Lung (tissue), 16 donors: ENCODE data around the gene CHPF2. TPM values are rescaled to one million over a fixed set of nuclear protein-coding genes. Genes with fewer than 3 reads are reported as not detected.

ENCODE experiments used
- ATAC-seq: fragments of 200-7000 bp; cut with Tn5 transposase; one replicate; pipeline ENCODE4 v1.9.1; 2020; ENCODE audit warnings: moderate number of reproducible peaks; ENCODE audit not compliant: insufficient read depth, low FRiP score
- DNase-seq, 3 donors: peaks; one replicate each; pipeline ENCODE4 v3.0.0-alpha.2; 2013 to 2017
- H3K27ac ChIP-seq, 2 donors: one replicate each; pipeline ENCODE4 v1.5.1; 2013; ENCODE audit warnings: mild to moderate bottlenecking in 2 of 2, moderate library complexity in 2 of 2, control low read depth in 1 of 2, inconsistent platforms in 1 of 2, low read depth in 1 of 2, low read length in 1 of 2
- H3K27me3 ChIP-seq, 3 donors: one replicate each; pipeline ENCODE4 v1.5.1; 2013; ENCODE audit warnings: low read length in 2 of 3; ENCODE audit not compliant: control insufficient read depth in 3 of 3, insufficient read depth in 3 of 3
- H3K36me3 ChIP-seq, 4 donors: one replicate each; pipeline ENCODE4 v1.5.1; 2013; ENCODE audit warnings: low read length in 4 of 4, mild to moderate bottlenecking in 1 of 4, moderate library complexity in 1 of 4; ENCODE audit not compliant: control insufficient read depth in 4 of 4, insufficient read depth in 4 of 4
- H3K4me1 ChIP-seq, 5 donors: one replicate each; pipeline ENCODE4 v1.5.1; 2013; ENCODE audit warnings: low read length in 5 of 5, mild to moderate bottlenecking in 2 of 5, moderate library complexity in 1 of 5; ENCODE audit not compliant: control insufficient read depth in 5 of 5, insufficient read depth in 5 of 5
- H3K4me3 ChIP-seq: one replicate; pipeline ENCODE4 v1.5.1; 2013; ENCODE audit warnings: mild to moderate bottlenecking, control low read depth, moderate library complexity
- H3K9ac ChIP-seq, 2 donors: one replicate each; pipeline ENCODE4 v1.5.1; 2013; ENCODE audit warnings: low read length in 2 of 2, control low read depth in 1 of 2; ENCODE audit not compliant: insufficient read depth in 1 of 2
- H3K9me3 ChIP-seq, 4 donors: one replicate each; pipeline ENCODE4 v1.5.1; 2013; ENCODE audit warnings: low read length in 3 of 4, mild to moderate bottlenecking in 1 of 4, moderate library complexity in 1 of 4; ENCODE audit not compliant: control insufficient read depth in 4 of 4, insufficient read depth in 3 of 4
- CTCF ChIP-seq: IDR thresholded peaks from 2 replicates; pipeline ENCODE4 v1.5.1; 2012; ENCODE audit warnings: mild to moderate bottlenecking; ENCODE audit errors: control extremely low read depth, extremely low read depth
- WGBS, 2 donors: extraction: QIAGEN DNeasy Blood & Tissue Kit; methylation state at CpG; one replicate each; pipeline ENCODE4 v1.1.7; 2013; 5-methylcytosine and 5-hydroxymethylcytosine counted together
- long read RNA-seq, 5 donors: transcript quantifications; one replicate each; lab custom pipeline, GENCODE V29; 2026
- polyA plus RNA-seq, 2 donors: library from polyadenylated mRNA; stranded (reverse); fragments of 200-250 nt; gene quantifications; one replicate each; pipeline ENCODE4 v1.2.1, GENCODE V29; 2013
- total RNA-seq, 2 donors: library from RNA; depleted of rRNA in 1 of 2; stranded (reverse); fragments of >200 nt in 1 of 2; gene quantifications; one replicate each; pipeline ENCODE4 v1.2.1, GENCODE V29; 2014 to 2021
- donor health status: control.
- donor health status: control.
- donor health status: Bipolar disorder and iron deficiency.
- donor health status: healthy.
- donor health status: DM: yes; HTN: yes; CAD: no.

CHPF2 gene
- 10 to 100 TPM; 23.3 to 54.0 TPM for total RNA-seq
- polyA plus RNA-seq: 10 to 100 TPM; 33.8 to 36.2 TPM
- long read RNA-seq, donor 1, transcript CHPF2-201 (4 exons, 3,978 nt): major isoform, 5 of 10 reads
- long read RNA-seq, donor 1, partial matches to known transcripts: 5 of 10 reads
- long read RNA-seq, donor 1, other reads (novel, unspliced or antisense): 0 of 10 reads
- long read RNA-seq, donor 2, partial matches to known transcripts: 0 of 2 reads
- long read RNA-seq, donor 2, other reads (novel, unspliced or antisense): 0 of 2 reads
- long read RNA-seq, donor 3, partial matches to known transcripts: 0 of 1 reads
- long read RNA-seq, donor 3, other reads (novel, unspliced or antisense): 0 of 1 reads
- long read RNA-seq, donor 4: 0 reads
- long read RNA-seq, donor 5, transcript CHPF2-201 (4 exons, 3,978 nt): major isoform, 5 of 6 reads
- long read RNA-seq, donor 5, partial matches to known transcripts: 0 of 6 reads
- long read RNA-seq, donor 5, other reads (novel, unspliced or antisense): 0 of 6 reads

GRCh38 chr7:151232091-151232916 lies at the start of gene CHPF2:
CHPF2 (plus strand) TSS chr7:151232483; CDS start chr7:151234012, 1,529 bp downstream.
- H3K9ac ChIP-seq: peak within 1 kb of the TSS; percentile 44 to 46
- peak; percentile 87 to 93 (median 88) for DNase-seq
- H3K36me3 ChIP-seq: peaks cover 0 to 25% (median 1%) of the 10 kb centered on the region in 4 donors
- peak within 1 kb of the TSS; percentile 98 for H3K4me3 ChIP-seq
- TF ChIP-seq CTCF: no peak
- no peaks in the 10 kb centered on the region for H3K27me3 ChIP-seq
- no peaks in the 10 kb centered on the region for H3K9me3 ChIP-seq
- 0 to 1% methylated on average over 45 to 79 of the region's 79 CpGs for WGBS, 2 donors
- H3K27ac ChIP-seq: peak within 1 kb of the TSS; percentile 82 to 87
- peaks cover 0 to 20% (median 4%) of the 10 kb centered on the region in 5 donors for H3K4me1 ChIP-seq
- peak; percentile 94 for ATAC-seq

- peaks cover 0 to 5% (median 0%) of the 10 kb centered on the region in 5 donors for H3K4me1 ChIP-seq
- H3K9ac ChIP-seq: no peak overlapping the region
- 87 to 92% methylated on average over 16 of the region's 16 CpGs for WGBS, 2 donors
- no peaks in the 10 kb centered on the region for H3K36me3 ChIP-seq
- ATAC-seq (no peak), DNase-seq (peak in 1 of 3 donors; percentile 7)
- no peaks in the 10 kb centered on the region for H3K9me3 ChIP-seq
- TF ChIP-seq CTCF: no peak
- peak overlapping the region in 1 of 2 donors; percentile 90 for H3K27ac ChIP-seq
- H3K27me3 ChIP-seq: no peaks in the 10 kb centered on the region
- H3K4me3 ChIP-seq: no peak overlapping the region
Observed at GRCh38 chr7:151185762-151186639, 46.3 kb upstream of the CHPF2 start.

- no peak within 1 kb of the TSS for H3K9ac ChIP-seq
- no peaks in the 10 kb centered on the region for H3K27me3 ChIP-seq
- no peaks in the 10 kb centered on the region for H3K36me3 ChIP-seq
- DNase-seq: no peak
- WGBS, 2 donors: 77 to 85% methylated on average over 22 of the region's 22 CpGs
- H3K27ac ChIP-seq: peak within 1 kb of the TSS in 1 of 2 donors; percentile 90
- no peak for TF ChIP-seq CTCF
- H3K9me3 ChIP-seq: no peaks in the 10 kb centered on the region
- ATAC-seq: no peak
- H3K4me1 ChIP-seq: peaks cover 0 to 5% (median 0%) of the 10 kb centered on the region in 5 donors
- H3K4me3 ChIP-seq: no peak within 1 kb of the TSS
Observed at GRCh38 chr7:151186640-151187408, 45.5 kb upstream of the CHPF2 start, which contains the start of gene ASB10. ASB10 (minus strand) TSS chr7:151187250; CDS start chr7:151187130, 120 bp downstream.
